GM12872 (cell line): ENCODE measurements around the gene GTPBP10.

Source experiments
- CTCF ChIP-seq: IDR thresholded peaks from 3 replicates; pipeline ENCODE4 v1.5.1; 2011; ENCODE audit warnings: low read depth, mild to moderate bottlenecking, low read length, moderate library complexity; ENCODE audit not compliant: insufficient read depth

The GTPBP10 gene

GRCh38 chr7:90433221-90433620 lies 86.7 kb downstream of the GTPBP10 start:
- no peak for TF ChIP-seq CTCF
